ENCODE measurements around the gene ERFE. TPM values are rescaled to one million over a fixed set of nuclear protein-coding genes. Genes with fewer than 3 reads are reported as not detected.

ERFE gene
- polyA plus RNA-seq, 1 of the 3 experiments (the other 2 are of a cell fraction), result 1.3 TPM

DNA sequence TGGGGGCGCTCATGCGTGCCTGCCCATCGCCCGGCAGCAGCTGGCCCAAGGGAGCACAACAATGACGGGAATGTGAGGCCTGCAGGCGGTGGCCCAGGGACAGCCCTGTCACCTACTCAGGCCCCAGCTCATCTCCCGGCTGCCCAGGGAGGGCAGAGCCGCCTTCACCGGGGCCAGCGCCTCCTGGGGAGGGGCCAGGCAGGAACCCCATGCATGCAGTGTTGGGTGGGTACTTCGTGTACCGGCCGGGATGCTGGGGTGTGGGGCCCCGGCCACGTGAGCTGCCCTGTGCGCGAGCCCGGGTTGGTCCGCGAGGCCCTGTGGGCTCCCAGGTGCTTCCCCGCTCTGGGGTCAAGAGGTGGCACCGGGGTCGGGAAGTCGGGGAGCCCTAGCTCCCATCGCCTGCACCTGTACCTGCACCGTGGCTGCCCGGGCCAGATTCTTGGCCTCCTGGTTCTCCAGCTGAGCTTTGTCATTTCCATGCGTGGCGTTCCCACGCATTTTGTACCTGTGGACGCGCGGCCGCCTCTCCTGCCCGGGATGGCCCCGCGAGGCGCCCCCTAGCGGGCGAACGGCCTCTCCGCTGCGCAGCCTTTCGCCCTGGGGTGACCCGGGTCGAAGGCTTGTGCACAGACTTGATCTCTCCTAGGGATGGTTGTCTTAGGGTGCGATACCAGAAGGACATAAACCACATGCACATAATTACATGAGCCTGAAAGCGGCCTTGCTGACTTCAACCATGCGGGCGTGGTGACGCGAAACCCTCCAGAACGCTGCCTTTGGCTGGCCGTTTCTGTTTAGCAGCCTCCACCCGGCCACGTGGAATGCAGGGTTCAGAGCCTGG lies 19.4 kb upstream of the ERFE start:
- Histone ChIP-seq H3K9me3 (no peaks in the 10 kb centered on the region), H3F3A (replicated peaks; ENCODE audit: insufficient read depth) (no peaks in the 10 kb centered on the region), H3K27ac (ENCODE audit: low read depth in 2 of 2, low read length in 1 of 2) (no peak overlapping the region), H2AFZ (ENCODE audit: low read depth) (no peak overlapping the region), H3K36me3 (replicated peaks in 1 of 2; ENCODE audit: control insufficient read depth in 1 of 2, insufficient read depth in 2 of 2, low read length in 1 of 2) (no peaks in the 10 kb centered on the region), H4K20me1 (ENCODE audit: insufficient read depth) (no peaks in the 10 kb centered on the region), H3K27me3 (ENCODE audit: insufficient read depth) (no peaks in the 10 kb centered on the region), H3K4me1 (ENCODE audit: control insufficient read depth in 1 of 2, insufficient read depth in 2 of 2, low read depth in 1 of 2, low read length in 1 of 2) (peaks cover 5 to 10% of the 10 kb centered on the region in 2 experiments; a peak in 3 of 4 replicates), H3K4me3 (ENCODE audit: low read depth in 2 of 2, low read length in 1 of 2) (no peak overlapping the region), H3K4me2 (no peak overlapping the region), H3K79me2 (ENCODE audit: insufficient read depth) (no peaks in the 10 kb centered on the region), H3K9ac (no peak overlapping the region), H3K9me2 (no peaks in the 10 kb centered on the region)
- 90% methylated on average over 32 of the region's 56 CpGs for WGBS (ENCODE audit: low lambda C conversion rate)
- no peak for DNase-seq
- TF ChIP-seq, protein P1, sequence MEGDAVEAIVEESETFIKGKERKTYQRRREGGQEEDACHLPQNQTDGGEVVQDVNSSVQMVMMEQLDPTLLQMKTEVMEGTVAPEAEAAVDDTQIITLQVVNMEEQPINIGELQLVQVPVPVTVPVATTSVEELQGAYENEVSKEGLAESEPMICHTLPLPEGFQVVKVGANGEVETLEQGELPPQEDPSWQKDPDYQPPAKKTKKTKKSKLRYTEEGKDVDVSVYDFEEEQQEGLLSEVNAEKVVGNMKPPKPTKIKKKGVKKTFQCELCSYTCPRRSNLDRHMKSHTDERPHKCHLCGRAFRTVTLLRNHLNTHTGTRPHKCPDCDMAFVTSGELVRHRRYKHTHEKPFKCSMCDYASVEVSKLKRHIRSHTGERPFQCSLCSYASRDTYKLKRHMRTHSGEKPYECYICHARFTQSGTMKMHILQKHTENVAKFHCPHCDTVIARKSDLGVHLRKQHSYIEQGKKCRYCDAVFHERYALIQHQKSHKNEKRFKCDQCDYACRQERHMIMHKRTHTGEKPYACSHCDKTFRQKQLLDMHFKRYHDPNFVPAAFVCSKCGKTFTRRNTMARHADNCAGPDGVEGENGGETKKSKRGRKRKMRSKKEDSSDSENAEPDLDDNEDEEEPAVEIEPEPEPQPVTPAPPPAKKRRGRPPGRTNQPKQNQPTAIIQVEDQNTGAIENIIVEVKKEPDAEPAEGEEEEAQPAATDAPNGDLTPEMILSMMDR (IDR thresholded peaks at IDR 0.05), result peak; percentile 33; the same call in 1 of the 2 replicates
- no peak for TF ChIP-seq GABPA (IDR thresholded peaks at IDR 0.05; ENCODE audit: low read depth)
- POLR2A ChIA-PET, result interaction anchor here (1.5 kb wide), 1 partner anchor 78 kb away, joined by 3 read pairs; the partner anchor contains the start of gene SCLY
- CTCF ChIA-PET, result interaction anchor here (1.0 to 1.4 kb wide), 2 partner anchors 24 to 281 kb away, joined by 3 read pairs; no protein-coding TSS in a partner anchor

DNA sequence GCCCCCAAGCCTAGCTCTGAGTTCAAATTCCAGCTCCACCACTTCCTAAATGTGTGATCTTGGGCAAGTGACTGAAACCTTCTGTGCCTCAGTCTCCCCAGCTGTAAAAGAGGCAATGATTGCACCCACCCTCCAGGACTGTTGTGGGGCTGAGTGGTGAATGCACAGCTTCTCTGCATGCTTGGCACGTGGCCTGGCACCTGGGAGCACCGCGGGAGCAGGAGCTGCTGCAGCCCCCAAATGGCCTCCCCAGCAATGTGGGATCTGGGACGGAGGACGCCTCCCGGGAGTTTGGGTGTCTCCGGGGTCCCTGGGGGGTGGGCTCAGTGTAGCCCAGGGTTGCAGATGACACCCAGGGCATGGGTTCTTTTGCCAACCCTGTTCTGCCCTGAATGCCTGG lies 18.7 kb upstream of the ERFE start:
- Histone ChIP-seq H3K27me3 (ENCODE audit: insufficient read depth) (no peaks in the 10 kb centered on the region), H4K20me1 (ENCODE audit: insufficient read depth) (no peaks in the 10 kb centered on the region), H3K4me2 (no peak overlapping the region), H2AFZ (ENCODE audit: low read depth) (no peak overlapping the region), H3K27ac (ENCODE audit: low read depth in 2 of 2, low read length in 1 of 2) (no peak overlapping the region), H3K9me2 (no peaks in the 10 kb centered on the region), H3K4me3 (ENCODE audit: low read depth in 2 of 2, low read length in 1 of 2) (no peak overlapping the region), H3F3A (replicated peaks; ENCODE audit: insufficient read depth) (no peaks in the 10 kb centered on the region), H3K9me3 (no peaks in the 10 kb centered on the region), H3K4me1 (ENCODE audit: control insufficient read depth in 1 of 2, insufficient read depth in 2 of 2, low read depth in 1 of 2, low read length in 1 of 2) (peaks cover 5 to 10% of the 10 kb centered on the region in 2 experiments; a peak in 3 of 4 replicates), H3K79me2 (ENCODE audit: insufficient read depth) (no peaks in the 10 kb centered on the region), H3K9ac (no peak overlapping the region), H3K36me3 (replicated peaks in 1 of 2; ENCODE audit: control insufficient read depth in 1 of 2, insufficient read depth in 2 of 2, low read length in 1 of 2) (no peaks in the 10 kb centered on the region)
- no peak for DNase-seq
- ChIA-PET CTCF (interaction anchor here (1.4 kb wide), 1 partner anchor 25 kb away, joined by 3 read pairs; no protein-coding TSS in a partner anchor), POLR2A (no interaction called here)
- 100% methylated on average over 1 of the region's 7 CpGs for WGBS (ENCODE audit: low lambda C conversion rate)
- TF ChIP-seq, protein P2, sequence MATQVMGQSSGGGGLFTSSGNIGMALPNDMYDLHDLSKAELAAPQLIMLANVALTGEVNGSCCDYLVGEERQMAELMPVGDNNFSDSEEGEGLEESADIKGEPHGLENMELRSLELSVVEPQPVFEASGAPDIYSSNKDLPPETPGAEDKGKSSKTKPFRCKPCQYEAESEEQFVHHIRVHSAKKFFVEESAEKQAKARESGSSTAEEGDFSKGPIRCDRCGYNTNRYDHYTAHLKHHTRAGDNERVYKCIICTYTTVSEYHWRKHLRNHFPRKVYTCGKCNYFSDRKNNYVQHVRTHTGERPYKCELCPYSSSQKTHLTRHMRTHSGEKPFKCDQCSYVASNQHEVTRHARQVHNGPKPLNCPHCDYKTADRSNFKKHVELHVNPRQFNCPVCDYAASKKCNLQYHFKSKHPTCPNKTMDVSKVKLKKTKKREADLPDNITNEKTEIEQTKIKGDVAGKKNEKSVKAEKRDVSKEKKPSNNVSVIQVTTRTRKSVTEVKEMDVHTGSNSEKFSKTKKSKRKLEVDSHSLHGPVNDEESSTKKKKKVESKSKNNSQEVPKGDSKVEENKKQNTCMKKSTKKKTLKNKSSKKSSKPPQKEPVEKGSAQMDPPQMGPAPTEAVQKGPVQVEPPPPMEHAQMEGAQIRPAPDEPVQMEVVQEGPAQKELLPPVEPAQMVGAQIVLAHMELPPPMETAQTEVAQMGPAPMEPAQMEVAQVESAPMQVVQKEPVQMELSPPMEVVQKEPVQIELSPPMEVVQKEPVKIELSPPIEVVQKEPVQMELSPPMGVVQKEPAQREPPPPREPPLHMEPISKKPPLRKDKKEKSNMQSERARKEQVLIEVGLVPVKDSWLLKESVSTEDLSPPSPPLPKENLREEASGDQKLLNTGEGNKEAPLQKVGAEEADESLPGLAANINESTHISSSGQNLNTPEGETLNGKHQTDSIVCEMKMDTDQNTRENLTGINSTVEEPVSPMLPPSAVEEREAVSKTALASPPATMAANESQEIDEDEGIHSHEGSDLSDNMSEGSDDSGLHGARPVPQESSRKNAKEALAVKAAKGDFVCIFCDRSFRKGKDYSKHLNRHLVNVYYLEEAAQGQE (IDR thresholded peaks at IDR 0.05; ENCODE audit: low read depth, low read length), result no peak
- TF ChIP-seq, protein P3, sequence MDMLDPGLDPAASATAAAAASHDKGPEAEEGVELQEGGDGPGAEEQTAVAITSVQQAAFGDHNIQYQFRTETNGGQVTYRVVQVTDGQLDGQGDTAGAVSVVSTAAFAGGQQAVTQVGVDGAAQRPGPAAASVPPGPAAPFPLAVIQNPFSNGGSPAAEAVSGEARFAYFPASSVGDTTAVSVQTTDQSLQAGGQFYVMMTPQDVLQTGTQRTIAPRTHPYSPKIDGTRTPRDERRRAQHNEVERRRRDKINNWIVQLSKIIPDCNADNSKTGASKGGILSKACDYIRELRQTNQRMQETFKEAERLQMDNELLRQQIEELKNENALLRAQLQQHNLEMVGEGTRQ (IDR thresholded peaks at IDR 0.05; ENCODE audit: borderline replicate concordance, low read depth, low read length), result no peak
- TF ChIP-seq SIN3A (IDR thresholded peaks at IDR 0.05; ENCODE audit: borderline replicate concordance, low read depth, low read length) (no peak), TAF1 (IDR thresholded peaks at IDR 0.05; ENCODE audit: borderline replicate concordance, low read depth, low read length) (no peak), FOXJ3 (CRISPR knock-in tag; IDR thresholded peaks at IDR 0.05) (no peak), EP300 (IDR thresholded peaks at IDR 0.05; ENCODE audit: borderline replicate concordance in 1 of 2, low read depth in 1 of 2, low read length in 1 of 2) (no peak), RFX5 (IDR thresholded peaks at IDR 0.05; ENCODE audit: low read length) (no peak), MEF2A (IDR thresholded peaks at IDR 0.05; ENCODE audit: borderline replicate concordance, low read depth) (no peak), POLR2AphosphoS5 (IDR thresholded peaks at IDR 0.05; ENCODE audit: low read depth, low read length) (no peak), GATA2 (CRISPR knock-in tag; IDR thresholded peaks at IDR 0.05) (no peak), NRF1 (IDR thresholded peaks at IDR 0.05; ENCODE audit: low read depth, low read length) (no peak)
- TF ChIP-seq, protein P4, sequence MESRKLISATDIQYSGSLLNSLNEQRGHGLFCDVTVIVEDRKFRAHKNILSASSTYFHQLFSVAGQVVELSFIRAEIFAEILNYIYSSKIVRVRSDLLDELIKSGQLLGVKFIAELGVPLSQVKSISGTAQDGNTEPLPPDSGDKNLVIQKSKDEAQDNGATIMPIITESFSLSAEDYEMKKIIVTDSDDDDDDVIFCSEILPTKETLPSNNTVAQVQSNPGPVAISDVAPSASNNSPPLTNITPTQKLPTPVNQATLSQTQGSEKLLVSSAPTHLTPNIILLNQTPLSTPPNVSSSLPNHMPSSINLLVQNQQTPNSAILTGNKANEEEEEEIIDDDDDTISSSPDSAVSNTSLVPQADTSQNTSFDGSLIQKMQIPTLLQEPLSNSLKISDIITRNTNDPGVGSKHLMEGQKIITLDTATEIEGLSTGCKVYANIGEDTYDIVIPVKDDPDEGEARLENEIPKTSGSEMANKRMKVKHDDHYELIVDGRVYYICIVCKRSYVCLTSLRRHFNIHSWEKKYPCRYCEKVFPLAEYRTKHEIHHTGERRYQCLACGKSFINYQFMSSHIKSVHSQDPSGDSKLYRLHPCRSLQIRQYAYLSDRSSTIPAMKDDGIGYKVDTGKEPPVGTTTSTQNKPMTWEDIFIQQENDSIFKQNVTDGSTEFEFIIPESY (IDR thresholded peaks at IDR 0.05; ENCODE audit: borderline replicate concordance, low read depth), result no peak
